Transverse colon (tissue), 4 donors: ENCODE results near the gene MBD5. TPM values are rescaled to one million over a fixed set of nuclear protein-coding genes. Genes with fewer than 3 reads are reported as not detected.

Source experiments
- DNase-seq: peaks from one replicate; pipeline ENCODE4 v3.0.0-alpha.2; 2019
- H3K27ac ChIP-seq, 4 donors: fragments of 200-600 bp; sonication (generic); 2 replicates each; pipeline ENCODE4 v1.5.1; 2016 to 2018; ENCODE audit warnings: inconsistent platforms in 4 of 4
- H3K27me3 ChIP-seq: fragments of 200-600 bp; sonication (generic); 2 replicates; pipeline ENCODE4 v1.5.1; 2017; ENCODE audit warnings: inconsistent platforms
- H3K36me3 ChIP-seq, 4 donors: fragments of 200-600 bp; sonication (generic); 2 replicates each; pipeline ENCODE4 v1.5.1; 2017 to 2019; ENCODE audit warnings: inconsistent platforms in 4 of 4
- H3K4me1 ChIP-seq, 4 donors: fragments of 200-600 bp; sonication (generic); 2 replicates each; pipeline ENCODE4 v1.5.1; 2017 to 2020; ENCODE audit warnings: inconsistent platforms in 4 of 4
- H3K4me3 ChIP-seq, 4 donors: fragments of 200-600 bp; sonication (generic); 1 replicate in 1 of 4; 2 replicates in 3 of 4; pipeline versions ENCODE4 v1.5.1 to v1.6.1; 2017 to 2019; ENCODE audit warnings: inconsistent platforms in 4 of 4
- H3K9me3 ChIP-seq, 2 donors: fragments of 200-600 bp; sonication (generic); 2 replicates each; pipeline ENCODE4 v1.5.1; 2017 to 2019; ENCODE audit warnings: inconsistent platforms in 2 of 2
- EP300 ChIP-seq: sonication (generic); formaldehyde crosslinking; IDR thresholded peaks from one replicate; pipeline ENCODE4 v1.6.1; 2017; ENCODE audit warnings: antibody characterized with exemption, low read depth
- POLR2A ChIP-seq: fragments of 450-650 bp; IDR thresholded peaks from one replicate; pipeline ENCODE4 v1.6.1; 2016; ENCODE audit warnings: antibody characterized with exemption, mild to moderate bottlenecking, moderate library complexity
- POLR2AphosphoS5 ChIP-seq, 3 donors: sonication (generic); formaldehyde crosslinking; IDR thresholded peaks; one replicate each; pipeline ENCODE4 v1.6.1; 2016; ENCODE audit warnings: antibody characterized with exemption in 3 of 3
- WGBS, 2 donors: methylation state at CpG; one replicate each; pipeline ENCODE4 v1.1.5; 2018; ENCODE audit warnings: low coverage in 1 of 2; 5-methylcytosine and 5-hydroxymethylcytosine counted together
- in situ Hi-C, 4 donors: fragments of 200-750 bp; cut with MboI; loops; one replicate each; pipeline versions ENCODE4 v1.15.0 to v1.15.1; 2017; ENCODE audit warnings: low sequenced_read_pairs in 3 of 4, low pct_ligation_motif_present in 1 of 4, low pct_unique_long_range_greater_than_20kb in 1 of 4
- intact Hi-C: fragments of 100-400 bp; cut with DNase I; formaldehyde crosslinking; loops from one replicate; pipeline ENCODE4 v1.15.1; 2023; ENCODE audit warnings: low total_unique reads
- total RNA-seq, 4 donors: library from RNA; depleted of rRNA; stranded (reverse); fragments of >200 nt; gene quantifications; one replicate each; pipeline ENCODE4 v1.1.0, GENCODE V29; 2016
- TF ChIP-seq, protein P1 (sequence below), 5 experiments: fragments of 200-600 bp in 3 of 5; fragments of 450-650 bp in 2 of 5; sonication (generic) in 3 of 5; IDR thresholded peaks; 1 replicate in 2 of 5; 2 replicates in 3 of 5; pipeline ENCODE4 v1.5.1; 2016 to 2017; ENCODE audit warnings: antibody characterized with exemption in 5 of 5, inconsistent platforms in 3 of 5, mild to moderate bottlenecking in 2 of 5, moderate library complexity in 1 of 5

The MBD5 gene
- total RNA-seq, 4 donors from 2014 or later, result 29.9 to 67.3 (median 52.6) TPM

DNA sequence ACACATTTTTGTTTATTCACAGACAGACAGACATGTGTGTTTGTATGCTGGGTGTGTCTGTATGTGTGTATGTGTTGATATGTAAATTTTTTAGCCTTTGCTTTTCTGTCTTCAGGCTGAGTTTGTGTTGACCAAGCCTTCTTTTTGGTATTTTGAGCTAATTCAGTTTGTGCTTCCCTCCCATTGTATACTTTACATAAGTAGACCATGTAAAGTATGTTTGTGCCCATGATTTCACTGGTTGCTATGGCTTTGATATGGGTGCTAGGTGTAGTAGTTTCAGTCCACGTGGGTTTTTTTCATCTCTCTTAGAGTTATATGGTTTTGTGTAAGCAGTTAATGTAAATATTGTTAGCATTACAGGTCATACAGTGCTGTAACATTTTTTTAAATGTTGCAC is 494.2 kb downstream of the MBD5 start:
- no peak overlapping the region for H3K4me3 ChIP-seq
- intact Hi-C loops (no loop called here), in situ Hi-C loops (loop anchor here (25.0 kb wide), 2 partner anchors 528 to 578 kb away; no protein-coding TSS in a partner anchor)
- H3K27ac ChIP-seq, result no peak overlapping the region
- H3K36me3 ChIP-seq, result peaks cover 0 to 5% (median 0%) of the 10 kb centered on the region in 4 donors
- WGBS, 2 donors, result 58% methylated on average over 1 of the region's 1 CpG; no CpG with 5 or more reads in 1 of the 2 donors
- H3K27me3 ChIP-seq, result no peaks in the 10 kb centered on the region
- no peak for DNase-seq
- H3K4me1 ChIP-seq, result no peaks in the 10 kb centered on the region
- TF ChIP-seq POLR2AphosphoS5 (IDR thresholded peaks at IDR 0.05), result no peak
- TF ChIP-seq POLR2A, result no peak
- no peak for TF ChIP-seq EP300
- TF ChIP-seq, protein P1, sequence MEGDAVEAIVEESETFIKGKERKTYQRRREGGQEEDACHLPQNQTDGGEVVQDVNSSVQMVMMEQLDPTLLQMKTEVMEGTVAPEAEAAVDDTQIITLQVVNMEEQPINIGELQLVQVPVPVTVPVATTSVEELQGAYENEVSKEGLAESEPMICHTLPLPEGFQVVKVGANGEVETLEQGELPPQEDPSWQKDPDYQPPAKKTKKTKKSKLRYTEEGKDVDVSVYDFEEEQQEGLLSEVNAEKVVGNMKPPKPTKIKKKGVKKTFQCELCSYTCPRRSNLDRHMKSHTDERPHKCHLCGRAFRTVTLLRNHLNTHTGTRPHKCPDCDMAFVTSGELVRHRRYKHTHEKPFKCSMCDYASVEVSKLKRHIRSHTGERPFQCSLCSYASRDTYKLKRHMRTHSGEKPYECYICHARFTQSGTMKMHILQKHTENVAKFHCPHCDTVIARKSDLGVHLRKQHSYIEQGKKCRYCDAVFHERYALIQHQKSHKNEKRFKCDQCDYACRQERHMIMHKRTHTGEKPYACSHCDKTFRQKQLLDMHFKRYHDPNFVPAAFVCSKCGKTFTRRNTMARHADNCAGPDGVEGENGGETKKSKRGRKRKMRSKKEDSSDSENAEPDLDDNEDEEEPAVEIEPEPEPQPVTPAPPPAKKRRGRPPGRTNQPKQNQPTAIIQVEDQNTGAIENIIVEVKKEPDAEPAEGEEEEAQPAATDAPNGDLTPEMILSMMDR (IDR thresholded peaks at IDR 0.05), result no peak
- H3K9me3 ChIP-seq, result no peaks in the 10 kb centered on the region

DNA sequence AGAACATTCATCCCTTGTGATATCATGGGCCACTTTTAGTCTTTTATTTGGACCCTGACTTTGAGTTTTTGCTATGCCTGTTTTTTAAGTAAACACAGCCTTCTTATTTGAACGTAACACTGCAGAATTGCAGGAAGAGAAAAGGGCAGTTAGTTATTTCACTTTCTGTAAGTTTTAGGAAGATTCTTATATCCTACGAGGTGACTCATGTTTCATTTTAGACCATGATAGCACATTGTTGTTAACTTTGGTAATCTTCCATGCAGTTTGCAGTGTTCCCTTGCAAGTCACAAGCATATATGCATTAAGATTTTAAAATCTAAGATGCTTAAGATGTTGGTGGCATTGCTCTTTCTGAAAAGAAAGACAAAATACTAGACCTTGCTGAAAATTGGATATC is 495.1 kb downstream of the MBD5 start:
- Histone ChIP-seq H3K36me3 (peaks cover 0 to 5% (median 0%) of the 10 kb centered on the region in 4 donors), H3K27ac (no peak overlapping the region), H3K4me3 (no peak overlapping the region), H3K9me3 (no peaks in the 10 kb centered on the region), H3K4me1 (no peaks in the 10 kb centered on the region), H3K27me3 (no peaks in the 10 kb centered on the region)
- intact Hi-C loops (no loop called here), in situ Hi-C loops (loop anchor here (25.0 kb wide), 2 partner anchors 529 to 579 kb away; no protein-coding TSS in a partner anchor)
- WGBS, 2 donors, result 61 to 72% methylated on average over 2 of the region's 2 CpGs
- TF ChIP-seq POLR2A, result no peak
- TF ChIP-seq EP300, result no peak
- TF ChIP-seq, protein P1 (IDR thresholded peaks at IDR 0.05), result no peak
- TF ChIP-seq POLR2AphosphoS5 (IDR thresholded peaks at IDR 0.05), result no peak
- no peak for DNase-seq

DNA sequence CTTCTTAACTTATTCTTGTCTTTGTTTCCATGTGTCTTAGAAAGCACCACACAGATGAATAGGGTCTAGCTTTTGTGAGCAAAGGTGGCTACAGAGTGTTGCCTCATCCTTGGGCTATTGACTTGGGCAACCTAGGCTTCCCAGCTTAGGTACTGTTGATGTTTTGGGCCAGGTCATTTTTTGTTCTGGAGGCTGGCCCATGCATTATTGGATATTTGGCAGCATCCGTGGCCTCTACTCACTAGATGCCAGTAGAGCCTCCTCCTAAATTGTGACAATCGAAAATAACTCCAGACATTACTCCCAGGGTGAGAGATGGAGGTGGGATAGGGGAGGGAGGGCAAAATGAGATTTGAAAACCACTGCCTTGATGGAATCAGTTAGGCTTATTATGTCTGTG is 496.4 kb downstream of the MBD5 start:
- no peaks in the 10 kb centered on the region for H3K4me1 ChIP-seq
- no peak overlapping the region for H3K27ac ChIP-seq
- no peaks in the 10 kb centered on the region for H3K27me3 ChIP-seq
- TF ChIP-seq EP300 (no peak), POLR2A (no peak), POLR2AphosphoS5 (IDR thresholded peaks at IDR 0.05) (no peak)
- TF ChIP-seq, protein P1 (IDR thresholded peaks at IDR 0.05), result no peak
- 95% methylated on average over 2 of the region's 2 CpGs; no CpG with 5 or more reads in 1 of the 2 donors for WGBS, 2 donors
- H3K4me3 ChIP-seq, result no peak overlapping the region
- intact Hi-C loops (no loop called here), in situ Hi-C loops (loop anchor here (25.0 kb wide), 2 partner anchors 530 to 580 kb away; no protein-coding TSS in a partner anchor)
- no peak for DNase-seq
- no peaks in the 10 kb centered on the region for H3K9me3 ChIP-seq
- peaks cover 0 to 5% (median 0%) of the 10 kb centered on the region in 4 donors for H3K36me3 ChIP-seq

DNA sequence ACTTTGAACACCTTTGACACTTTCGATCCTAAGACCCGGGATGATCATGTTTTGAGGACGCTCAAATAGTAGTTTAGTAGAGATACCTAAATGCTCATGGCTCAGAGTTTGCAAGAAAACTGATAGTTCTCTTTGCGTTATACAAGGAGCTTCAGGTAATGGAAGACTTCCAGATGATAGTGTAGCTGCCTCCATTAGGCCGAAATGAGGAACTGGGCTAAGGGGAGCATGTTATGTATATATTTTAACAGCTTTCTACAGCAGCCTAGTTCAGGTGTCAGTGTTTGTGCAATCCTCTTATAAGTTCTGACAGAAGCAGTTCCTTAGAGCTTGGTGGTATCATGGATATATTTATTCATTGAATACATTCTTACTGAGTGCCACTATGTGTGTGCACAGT is 496.9 kb downstream of the MBD5 start:
- 92 to 100% methylated on average over 1 to 5 of the region's 5 CpGs for WGBS, 2 donors

More for the DNA sequence above, 496.9 kb downstream of the MBD5 start:
- intact Hi-C loops (no loop called here), in situ Hi-C loops (loop anchor here (25.0 kb wide), 2 partner anchors 531 to 581 kb away; no protein-coding TSS in a partner anchor)
- H3K4me3 ChIP-seq, result no peak overlapping the region
- H3K27ac ChIP-seq, result no peak overlapping the region
- H3K27me3 ChIP-seq, result no peaks in the 10 kb centered on the region
- TF ChIP-seq, protein P1 (IDR thresholded peaks at IDR 0.05), result no peak
- TF ChIP-seq POLR2A (no peak), POLR2AphosphoS5 (IDR thresholded peaks at IDR 0.05) (no peak), EP300 (no peak)
- H3K9me3 ChIP-seq, result no peaks in the 10 kb centered on the region
- no peak for DNase-seq
- H3K4me1 ChIP-seq, result no peaks in the 10 kb centered on the region
- peaks cover 0 to 5% (median 0%) of the 10 kb centered on the region in 4 donors for H3K36me3 ChIP-seq
